CD8-positive, alpha-beta memory T cell (primary cell): ENCODE measurements around the gene SLCO4A1. TPM values are rescaled to one million over a fixed set of nuclear protein-coding genes. Genes with fewer than 3 reads are reported as not detected.

Experiments used
- CTCF ChIA-PET: fragments of 350-600 bp; sonication (Branson Sonifier 250); formaldehyde crosslinking; loops from one replicate; lab custom pipeline; 2021; ENCODE audit warnings: antibody characterized with exemption; lab: Charles Lee
- POLR2A ChIA-PET: fragments of 350-600 bp; sonication (Branson Sonifier 250); formaldehyde crosslinking; loops from one replicate; lab custom pipeline; 2021; ENCODE audit warnings: antibody characterized with exemption; lab: Charles Lee
- DNase-seq, 5 donors: peaks; one replicate each; pipeline versions ENCODE4 v3.0.0 to v3.0.0-alpha.2; 2020 to 2022; ENCODE audit warnings: mixed read lengths in 1 of 5
- H3K27ac ChIP-seq: one replicate; pipeline ENCODE4 v1.7.0; 2013; ENCODE audit warnings: low read depth, mild to moderate bottlenecking, low read length, moderate library complexity
- H3K27me3 ChIP-seq: 2 replicates; pipeline ENCODE4 v1.7.0; 2013; ENCODE audit warnings: low read length, mild to moderate bottlenecking; ENCODE audit not compliant: insufficient read depth, poor library complexity, severe bottlenecking
- H3K36me3 ChIP-seq: 2 replicates; pipeline ENCODE4 v1.7.0; 2013; ENCODE audit warnings: mild to moderate bottlenecking, low read length, moderate library complexity; ENCODE audit not compliant: insufficient read depth
- H3K4me1 ChIP-seq: 2 replicates; pipeline ENCODE4 v1.7.0; 2013; ENCODE audit warnings: mild to moderate bottlenecking, low read length, moderate library complexity; ENCODE audit not compliant: insufficient read depth
- H3K4me3 ChIP-seq: 2 replicates; pipeline ENCODE4 v1.7.0; 2013; ENCODE audit warnings: mild to moderate bottlenecking, low read length
- H3K9me3 ChIP-seq: 2 replicates; pipeline ENCODE4 v1.7.0; 2013; ENCODE audit warnings: mild to moderate bottlenecking, low read length
- H3K27ac Mint-ChIP-seq, 8 donors: one replicate each; pipeline ENCODE4 v1.8.0; 2020 to 2021; ENCODE audit warnings: mixed read lengths in 8 of 8, mild to moderate bottlenecking in 6 of 8, inconsistent platforms in 3 of 8, moderate library complexity in 3 of 8
- H3K27me3 Mint-ChIP-seq, 2 donors: one replicate each; pipeline ENCODE4 v1.8.0; 2020 to 2021; ENCODE audit warnings: mixed read lengths in 2 of 2, mild to moderate bottlenecking in 1 of 2, moderate library complexity in 1 of 2
- H3K36me3 Mint-ChIP-seq, 3 donors: one replicate each; pipeline ENCODE4 v1.8.0; 2020 to 2021; ENCODE audit warnings: mixed read lengths in 3 of 3, inconsistent platforms in 1 of 3, mild to moderate bottlenecking in 1 of 3
- H3K4me1 Mint-ChIP-seq, 3 donors: one replicate each; pipeline ENCODE4 v1.8.0; 2020 to 2021; ENCODE audit warnings: mixed read lengths in 3 of 3, inconsistent platforms in 1 of 3, mild to moderate bottlenecking in 1 of 3
- H3K4me3 Mint-ChIP-seq, 7 donors: one replicate each; pipeline ENCODE4 v1.8.0; 2020 to 2021; ENCODE audit warnings: mixed read lengths in 7 of 7, mild to moderate bottlenecking in 6 of 7, moderate library complexity in 4 of 7, inconsistent platforms in 2 of 7
- H3K9me3 Mint-ChIP-seq, 5 donors: one replicate each; pipeline ENCODE4 v1.8.0; 2020 to 2022; ENCODE audit warnings: mixed read lengths in 5 of 5, mild to moderate bottlenecking in 3 of 5, moderate library complexity in 2 of 5, inconsistent platforms in 1 of 5
- polyA plus RNA-seq: library from polyadenylated mRNA; unstranded; fragments of 300-500 nt; fragmentation: Illumina TruSeq; gene quantifications from one replicate; pipeline ENCODE4 v1.2.3, GENCODE V29; 2021
- total RNA-seq, 2 experiments: library from RNA; stranded (reverse); gene quantifications; one replicate each; pipeline ENCODE4 v1.2.3, GENCODE V29; 2021

SLCO4A1 gene
- total and polyA plus RNA-seq, 3 experiments from 2014 or later, result 0.47 to 44.9 (median 42.0) TPM

- Mint-ChIP-seq H3K27ac (peak overlapping the region; percentile 90 to 99 (median 96)), H3K4me1 (peaks cover 20 to 32% (median 30%) of the 10 kb centered on the region in 3 donors), H3K9me3 (peaks cover 0 to 2% (median 0%) of the 10 kb centered on the region in 5 donors), H3K4me3 (peak overlapping the region; percentile 77 to 90 (median 82)), H3K36me3 (no peaks in the 10 kb centered on the region), H3K27me3 (peaks cover 0 to 2% of the 10 kb centered on the region in 2 donors)
- Histone ChIP-seq H3K9me3 (no peaks in the 10 kb centered on the region), H3K4me1 (peaks cover 29% of the 10 kb centered on the region), H3K36me3 (no peaks in the 10 kb centered on the region), H3K4me3 (peak overlapping the region; percentile 72), H3K27me3 (no peaks in the 10 kb centered on the region), H3K27ac (peak overlapping the region; percentile 40)
- ChIA-PET POLR2A (interaction anchor here (0.5 to 3.1 kb wide), 7 partner anchors 9 to 987 kb away, joined by 3 to 28 read pairs (median 5); partner anchors contain the start of genes OGFR and SLCO4A1), CTCF (interaction anchor here (1.0 to 2.0 kb wide), 3 partner anchors 49 to 156 kb away, joined by 4 to 13 read pairs (median 4); no protein-coding TSS in a partner anchor)
- DNase-seq, result peak; percentile 72 to 95 (median 84)
Observed at GRCh38 chr20:62651285-62652021, 9.2 kb downstream of the SLCO4A1 start.

GRCh38 chr20:62652041-62652893 lies 10.0 kb downstream of the SLCO4A1 start:
- H3K4me3 Mint-ChIP-seq, result peak overlapping the region; percentile 72 to 90 (median 82)
- H3K4me1 ChIP-seq, result peaks cover 29% of the 10 kb centered on the region
- peak overlapping the region; percentile 47 for H3K4me3 ChIP-seq
- ChIA-PET POLR2A (interaction anchor here (0.5 to 3.1 kb wide), 5 partner anchors 10 to 986 kb away, joined by 3 to 28 read pairs (median 5); partner anchors contain the start of genes OGFR and SLCO4A1), CTCF (interaction anchor here (1.0 to 2.0 kb wide), 2 partner anchors 49 to 156 kb away, joined by 4 to 13 read pairs; no protein-coding TSS in a partner anchor)
- H3K27ac ChIP-seq, result peak overlapping the region; percentile 82
- H3K27me3 ChIP-seq, result no peaks in the 10 kb centered on the region
- H3K36me3 Mint-ChIP-seq, result no peaks in the 10 kb centered on the region
- peaks cover 0 to 2% of the 10 kb centered on the region in 2 donors for H3K27me3 Mint-ChIP-seq
- no peaks in the 10 kb centered on the region for H3K36me3 ChIP-seq
- peak overlapping the region; percentile 90 to 99 (median 96) for H3K27ac Mint-ChIP-seq
- no peaks in the 10 kb centered on the region for H3K9me3 ChIP-seq
- H3K4me1 Mint-ChIP-seq, result peaks cover 20 to 32% (median 30%) of the 10 kb centered on the region in 3 donors
- no peaks in the 10 kb centered on the region for H3K9me3 Mint-ChIP-seq
- peak; percentile 34 to 83 (median 73) for DNase-seq

- DNase-seq, result no peak
- H3K36me3 ChIP-seq, result no peaks in the 10 kb centered on the region
- Mint-ChIP-seq H3K36me3 (no peaks in the 10 kb centered on the region), H3K9me3 (no peaks in the 10 kb centered on the region), H3K27me3 (peaks cover 0 to 2% of the 10 kb centered on the region in 2 donors), H3K27ac (peak overlapping the region in 4 of 8 donors; percentile 94 to 99 (median 97)), H3K4me1 (peaks cover 20 to 32% (median 30%) of the 10 kb centered on the region in 3 donors), H3K4me3 (peak overlapping the region in 3 of 7 donors; percentile 26 to 88 (median 77))
- POLR2A ChIA-PET, result interaction anchor here (1.1 to 3.1 kb wide), 2 partner anchors 11 to 142 kb away, joined by 4 to 28 read pairs; partner anchors contain the start of gene SLCO4A1
- CTCF ChIA-PET, result interaction anchor here (2.0 kb wide), 1 partner anchor 155 kb away, joined by 13 read pairs; no protein-coding TSS in a partner anchor
- peaks cover 29% of the 10 kb centered on the region for H3K4me1 ChIP-seq
- no peaks in the 10 kb centered on the region for H3K9me3 ChIP-seq
- H3K4me3 ChIP-seq, result peak overlapping the region; percentile 47
- no peaks in the 10 kb centered on the region for H3K27me3 ChIP-seq
- H3K27ac ChIP-seq, result no peak overlapping the region
Observed at GRCh38 chr20:62652894-62653305, 10.6 kb downstream of the SLCO4A1 start.

- ChIA-PET POLR2A (interaction anchor here (1.1 to 3.1 kb wide), 2 partner anchors 11 to 141 kb away, joined by 4 to 28 read pairs; partner anchors contain the start of gene SLCO4A1), CTCF (interaction anchor here (2.0 kb wide), 1 partner anchor 154 kb away, joined by 13 read pairs; no protein-coding TSS in a partner anchor)
- Mint-ChIP-seq H3K9me3 (no peaks in the 10 kb centered on the region), H3K36me3 (no peaks in the 10 kb centered on the region), H3K4me3 (peak overlapping the region in 4 of 7 donors; percentile 10 to 32 (median 22)), H3K27me3 (peaks cover 0 to 2% of the 10 kb centered on the region in 2 donors), H3K4me1 (peaks cover 20 to 32% (median 30%) of the 10 kb centered on the region in 3 donors), H3K27ac (peak overlapping the region in 6 of 8 donors; percentile 15 to 66 (median 56))
- Histone ChIP-seq H3K36me3 (no peaks in the 10 kb centered on the region), H3K27ac (no peak overlapping the region), H3K27me3 (no peaks in the 10 kb centered on the region), H3K4me1 (peaks cover 29% of the 10 kb centered on the region), H3K9me3 (no peaks in the 10 kb centered on the region), H3K4me3 (no peak overlapping the region)
- no peak for DNase-seq
Observed at GRCh38 chr20:62653373-62653772, 11.1 kb downstream of the SLCO4A1 start.

- no peaks in the 10 kb centered on the region for H3K9me3 ChIP-seq
- ChIA-PET CTCF (no interaction called here), POLR2A (no interaction called here)
- no peaks in the 10 kb centered on the region for H3K27me3 ChIP-seq
- peaks cover 29% of the 10 kb centered on the region for H3K4me1 ChIP-seq
- no peaks in the 10 kb centered on the region for H3K9me3 Mint-ChIP-seq
- no peaks in the 10 kb centered on the region for H3K36me3 Mint-ChIP-seq
- H3K27me3 Mint-ChIP-seq, result peaks cover 0 to 2% of the 10 kb centered on the region in 2 donors
- H3K4me3 ChIP-seq, result no peak overlapping the region
- no peak overlapping the region for H3K27ac ChIP-seq
- H3K36me3 ChIP-seq, result no peaks in the 10 kb centered on the region
- peak overlapping the region in 4 of 8 donors; percentile 33 to 66 (median 64) for H3K27ac Mint-ChIP-seq
- peak overlapping the region in 3 of 7 donors; percentile 10 to 66 (median 41) for H3K4me3 Mint-ChIP-seq
- peaks cover 20 to 32% (median 30%) of the 10 kb centered on the region in 3 donors for H3K4me1 Mint-ChIP-seq
- no peak for DNase-seq
Observed at GRCh38 chr20:62653951-62654685, 11.8 kb downstream of the SLCO4A1 start.

- no peak overlapping the region for H3K4me3 ChIP-seq
- peak overlapping the region in 1 of 8 donors; percentile 19 for H3K27ac Mint-ChIP-seq
- DNase-seq, result no peak
- H3K36me3 ChIP-seq, result no peaks in the 10 kb centered on the region
- no peaks in the 10 kb centered on the region for H3K36me3 Mint-ChIP-seq
- H3K27me3 ChIP-seq, result no peaks in the 10 kb centered on the region
- H3K27me3 Mint-ChIP-seq, result peaks cover 0 to 2% of the 10 kb centered on the region in 2 donors
- H3K4me1 Mint-ChIP-seq, result peaks cover 17 to 21% (median 20%) of the 10 kb centered on the region in 3 donors
- H3K4me1 ChIP-seq, result peaks cover 27% of the 10 kb centered on the region
- ChIA-PET CTCF (no interaction called here), POLR2A (no interaction called here)
- no peak overlapping the region for H3K27ac ChIP-seq
- H3K9me3 Mint-ChIP-seq, result no peaks in the 10 kb centered on the region
- no peaks in the 10 kb centered on the region for H3K9me3 ChIP-seq
- no peak overlapping the region for H3K4me3 Mint-ChIP-seq
Observed at GRCh38 chr20:62655282-62656196, 13.2 kb downstream of the SLCO4A1 start.
